Adipose tissue (tissue), 3 donors: ENCODE measurements around the gene TMX4. TPM values are rescaled to one million over a fixed set of nuclear protein-coding genes. Genes with fewer than 3 reads are reported as not detected.
"Not testable (repeated sequence)": the region's sequence is repeated elsewhere in the genome, so short reads cannot be mapped to it uniquely, and the experiment has no call there.

ENCODE experiments used
- H3K27ac ChIP-seq: one replicate; pipeline ENCODE4 v1.5.1; 2013; ENCODE audit warnings: low read depth, low read length
- WGBS, 3 donors: extraction: QIAGEN DNeasy Blood & Tissue Kit; methylation state at CpG; one replicate each; pipeline ENCODE4 v1.1.7; 2013; 5-methylcytosine and 5-hydroxymethylcytosine counted together
- polyA plus RNA-seq, 3 donors: library from polyadenylated mRNA; stranded (reverse); fragments of 200-250 nt; gene quantifications; one replicate each; pipeline ENCODE4 v1.2.3, GENCODE V29; 2013
- donor health status: healthy with polysubstance abuse.
- donor health status: Bipolar disorder and iron deficiency.
- donor health status: healthy.

TMX4 gene
- polyA plus RNA-seq, 3 donors: 7.2 to 22.2 (median 12.4) TPM

DNA sequence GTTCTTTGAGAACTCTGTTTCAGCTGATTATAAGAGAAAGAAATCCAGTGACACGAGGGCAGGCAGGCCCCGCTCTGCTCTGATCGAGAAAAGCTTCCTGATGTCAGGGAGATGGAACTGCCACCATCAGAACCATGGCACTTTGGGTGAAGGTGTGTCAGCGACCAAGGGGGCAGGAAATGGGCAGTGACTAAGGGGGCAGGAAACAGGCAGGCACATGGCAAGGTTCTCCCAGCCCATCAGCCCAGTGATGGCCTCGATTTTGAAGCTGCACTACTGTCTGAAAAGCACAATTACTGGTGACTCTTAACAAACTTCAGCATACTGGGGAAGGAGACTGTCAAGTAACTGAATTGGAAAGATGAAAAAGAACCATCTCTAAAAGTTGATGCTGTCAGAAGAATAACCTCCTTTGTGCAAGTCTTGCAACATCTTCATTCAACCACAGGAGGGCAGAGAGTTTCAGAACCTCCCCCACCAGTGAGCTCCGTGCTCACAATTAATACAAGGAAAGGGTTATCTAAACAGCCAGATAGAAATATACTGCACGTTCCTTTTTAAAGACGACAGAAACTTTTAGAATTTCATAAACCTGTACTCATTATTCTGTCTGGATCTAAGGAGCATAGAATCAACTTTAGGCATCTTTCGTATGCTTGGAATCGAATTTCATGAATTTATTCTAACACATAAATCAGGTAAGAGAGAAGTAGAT lies 39.1 kb downstream of the TMX4 start:
- no peak overlapping the region for H3K27ac ChIP-seq
- WGBS, 3 donors: 61 to 67% (median 62%) methylated on average over 10 of the region's 10 CpGs

DNA sequence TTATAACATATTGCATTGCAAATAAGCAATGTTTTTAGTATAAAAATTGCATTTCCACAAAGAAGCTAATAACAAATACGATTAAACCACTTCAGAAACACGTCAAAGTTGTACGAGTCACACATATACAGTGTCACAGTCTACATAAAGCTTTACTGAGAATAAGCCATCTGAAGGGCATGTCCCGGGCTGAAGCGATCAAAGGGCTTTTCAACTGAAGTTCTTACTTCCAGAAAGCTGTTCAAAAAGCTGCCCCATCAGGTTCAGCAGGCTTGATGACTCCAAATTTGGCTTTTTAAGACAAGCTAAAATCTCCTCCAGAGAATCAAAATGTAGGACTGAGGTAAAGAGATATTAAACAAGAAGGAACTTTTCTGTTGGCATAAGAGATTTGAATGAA lies 41.9 kb downstream of the TMX4 start:
- H3K27ac ChIP-seq: no peak overlapping the region

DNA sequence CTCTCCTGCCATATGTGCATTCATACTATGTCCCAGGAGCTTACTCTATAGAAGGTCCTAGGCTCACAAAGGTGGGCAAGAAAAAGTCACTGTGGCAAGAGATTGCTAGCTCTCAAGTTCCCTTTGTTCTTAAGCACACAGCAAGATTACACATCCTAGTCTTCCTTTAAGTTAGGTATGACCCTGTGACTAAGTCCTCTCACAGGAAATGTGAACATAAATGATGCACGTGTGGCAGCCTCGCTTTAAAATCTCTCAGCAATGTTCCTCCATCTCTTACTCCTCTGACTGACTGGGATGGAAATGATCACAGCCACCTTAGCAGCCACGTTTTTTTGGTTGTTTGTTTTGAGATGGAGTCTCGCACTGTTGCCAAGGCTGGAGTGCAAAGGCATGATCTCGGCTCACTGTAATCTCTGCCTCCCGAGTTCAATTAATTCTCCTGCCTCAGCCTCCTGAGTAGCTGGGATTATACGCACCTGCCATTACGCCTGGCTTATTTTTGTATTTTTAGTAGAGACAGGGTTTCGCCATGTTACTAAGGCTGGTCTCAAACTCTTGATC lies 43.6 kb downstream of the TMX4 start:
- 76 to 82% (median 77%) methylated on average over 9 of the region's 9 CpGs for WGBS, 3 donors
- H3K27ac ChIP-seq: no peak overlapping the region

More for the DNA sequence above, 41.9 kb downstream of the TMX4 start:
- 93 to 95% (median 94%) methylated on average over 5 of the region's 5 CpGs for WGBS, 3 donors

DNA sequence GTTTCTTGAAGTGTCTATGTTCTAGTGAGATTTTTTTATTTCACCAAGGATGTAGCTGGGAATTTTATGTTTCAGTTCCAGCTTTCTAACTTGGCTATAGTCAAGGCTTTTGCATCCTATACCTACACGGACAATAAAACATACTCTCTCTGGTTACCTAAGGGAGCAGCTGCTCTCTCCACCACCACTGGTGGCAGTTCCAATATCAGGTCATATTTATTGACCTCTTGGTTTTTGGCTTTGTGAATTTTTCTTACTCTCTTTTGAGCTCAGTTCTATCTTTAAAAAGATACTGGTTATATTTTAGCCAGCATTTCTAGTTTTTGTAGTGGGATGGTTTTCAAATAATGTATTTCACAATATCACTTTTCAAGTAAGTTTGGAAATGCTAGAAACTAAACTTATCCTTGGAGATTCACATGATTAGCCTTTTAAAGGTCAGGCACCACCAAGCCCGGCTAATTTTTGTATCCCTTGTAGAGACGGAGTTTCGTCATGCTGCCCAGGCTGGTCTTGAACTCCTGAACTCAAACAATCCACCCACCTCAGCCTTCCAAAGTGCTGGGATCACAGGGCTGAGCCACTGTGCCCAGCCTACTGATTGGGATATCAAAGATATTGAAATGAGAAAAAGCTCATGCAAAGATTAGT lies 44.7 kb downstream of the TMX4 start:
- H3K27ac ChIP-seq: no peak overlapping the region
- WGBS, 3 donors: 76 to 87% (median 80%) methylated on average over 4 of the region's 4 CpGs

DNA sequence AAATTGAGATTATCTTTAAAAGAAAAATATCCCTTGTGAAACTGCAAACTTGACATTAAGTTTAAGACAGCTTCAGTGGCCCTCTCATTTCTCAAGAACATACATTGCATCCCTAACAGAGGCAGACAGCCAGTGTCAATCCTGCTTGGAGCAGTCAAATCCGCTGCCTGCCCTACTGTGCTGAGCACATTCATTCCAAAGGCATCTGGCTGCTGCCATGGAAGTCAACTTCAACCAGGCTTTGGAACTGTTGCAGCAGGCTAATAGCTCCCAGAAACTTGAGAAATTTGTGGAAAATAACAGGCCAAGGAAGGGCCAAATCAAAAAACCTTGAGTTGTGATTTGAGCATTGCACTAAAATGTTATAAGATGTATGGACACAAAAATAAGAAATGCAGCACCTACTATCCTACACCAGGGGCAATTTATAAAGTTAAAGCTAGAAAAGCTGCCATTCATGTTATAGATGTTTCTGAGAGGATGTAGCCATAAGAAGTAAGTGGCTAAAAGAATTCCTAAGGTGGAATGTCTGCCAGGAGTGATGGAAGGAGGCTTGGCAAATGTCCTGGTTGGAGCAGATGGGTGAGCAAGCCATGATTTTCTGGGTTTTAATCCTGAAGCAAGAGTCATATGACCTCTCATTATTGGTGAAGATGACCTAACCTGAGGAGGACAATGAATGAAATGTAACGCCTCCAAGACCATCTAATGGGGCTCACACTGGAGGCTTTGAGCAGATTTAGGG lies 47.9 kb downstream of the TMX4 start:
- H3K27ac ChIP-seq: no peak overlapping the region
- 81 to 93% (median 89%) methylated on average over 2 of the region's 2 CpGs for WGBS, 3 donors

DNA sequence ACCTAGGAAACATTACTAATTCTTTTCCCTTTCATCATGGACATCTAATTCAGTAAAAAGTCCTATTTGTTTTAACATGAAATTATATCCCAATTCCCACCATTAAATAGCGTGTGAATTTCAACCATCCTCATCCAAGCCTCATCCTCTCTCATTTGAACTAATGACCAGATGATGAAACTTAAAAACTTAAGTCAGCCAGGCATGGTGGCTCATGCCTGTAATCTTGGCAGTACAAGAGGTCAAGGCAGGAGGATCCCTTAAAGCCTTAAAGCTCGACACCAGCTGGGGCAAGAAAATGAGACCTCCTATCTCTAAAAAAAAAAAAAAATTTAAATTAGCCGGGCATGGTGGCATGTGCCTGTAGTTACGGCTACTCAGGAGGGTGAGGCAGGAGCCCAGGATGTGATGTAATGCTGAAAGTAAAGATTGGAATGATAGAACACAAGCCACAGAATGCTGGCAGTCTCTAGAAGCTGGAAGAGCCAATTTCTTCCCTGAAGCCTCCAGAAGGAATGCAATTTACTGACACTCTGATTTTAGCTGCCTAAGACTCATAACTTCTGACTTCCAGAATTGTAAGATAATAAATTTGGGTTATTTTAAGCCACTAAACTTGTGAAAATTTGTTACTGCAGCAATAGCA lies 52.2 kb downstream of the TMX4 start:
- H3K27ac ChIP-seq: no peak overlapping the region
- WGBS, 3 donors: 52 to 78% (median 66%) methylated on average over 4 of the region's 4 CpGs

DNA sequence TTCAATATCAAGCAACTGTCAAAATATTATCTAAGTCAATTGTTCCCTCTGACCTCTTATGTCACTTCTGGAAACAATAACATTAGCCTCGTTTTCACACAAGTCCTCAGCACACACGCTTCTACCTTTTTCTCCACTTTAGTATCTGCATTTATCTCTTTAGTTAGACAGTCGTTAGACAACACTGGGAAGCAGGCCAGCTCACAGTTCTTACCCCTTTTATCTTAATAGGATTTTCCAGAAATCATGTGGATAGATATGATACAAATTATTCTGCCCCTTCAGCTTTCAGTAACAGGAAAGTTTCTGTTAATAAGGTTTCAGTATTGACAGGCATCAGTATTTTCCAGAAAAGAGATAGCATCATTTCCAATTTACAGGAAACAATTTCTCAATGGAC lies 53.4 kb downstream of the TMX4 start:
- no peak overlapping the region for H3K27ac ChIP-seq
- WGBS, 3 donors: 21 to 51% (median 48%) methylated on average over 3 of the region's 3 CpGs

DNA sequence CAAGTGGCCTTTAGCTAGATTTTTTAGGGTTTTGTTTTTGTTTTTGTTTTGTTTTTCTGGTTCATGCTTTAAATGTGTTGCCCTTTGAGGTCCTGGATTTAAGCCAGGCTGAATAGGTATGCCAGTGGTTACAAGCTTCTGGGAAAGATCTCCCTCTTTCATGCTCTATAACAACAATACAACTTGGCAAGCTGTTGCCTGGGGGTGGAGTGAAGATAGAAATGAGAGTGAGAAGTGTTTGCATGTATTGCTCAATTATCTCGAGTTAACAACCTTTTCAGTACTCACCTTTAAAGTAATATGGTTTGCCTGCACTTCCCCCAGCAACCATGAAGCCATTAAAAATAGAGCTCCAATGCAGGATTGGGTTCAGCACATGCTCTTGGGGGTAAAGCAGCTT lies 60.1 kb downstream of the TMX4 start:
- 26 to 54% (median 36%) methylated on average over 1 of the region's 1 CpG for WGBS, 3 donors

DNA sequence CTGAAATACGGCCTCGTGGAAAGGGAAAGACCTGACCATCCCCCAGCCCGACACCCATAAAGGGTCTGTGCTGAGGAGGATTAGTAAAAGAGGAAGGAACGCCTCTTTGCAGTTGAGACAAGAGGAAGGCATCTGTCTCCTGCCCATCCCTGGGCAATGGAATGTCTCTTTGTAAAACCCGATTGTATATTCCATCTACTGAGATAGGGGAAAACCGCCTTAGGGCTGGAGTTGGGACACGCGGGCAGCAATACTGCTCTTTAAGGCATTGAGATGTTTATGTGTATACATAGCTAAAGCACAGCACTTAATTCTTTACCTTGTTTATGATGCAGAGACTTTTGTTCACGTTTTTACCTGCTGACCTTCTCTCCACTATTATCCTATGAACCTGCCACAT lies 63.0 kb downstream of the TMX4 start:
- WGBS, 3 donors: 78 to 81% (median 80%) methylated on average over 9 of the region's 9 CpGs
- H3K27ac ChIP-seq: not testable (repeated sequence)

More for the DNA sequence above, 60.1 kb downstream of the TMX4 start:
- H3K27ac ChIP-seq: no peak overlapping the region

DNA sequence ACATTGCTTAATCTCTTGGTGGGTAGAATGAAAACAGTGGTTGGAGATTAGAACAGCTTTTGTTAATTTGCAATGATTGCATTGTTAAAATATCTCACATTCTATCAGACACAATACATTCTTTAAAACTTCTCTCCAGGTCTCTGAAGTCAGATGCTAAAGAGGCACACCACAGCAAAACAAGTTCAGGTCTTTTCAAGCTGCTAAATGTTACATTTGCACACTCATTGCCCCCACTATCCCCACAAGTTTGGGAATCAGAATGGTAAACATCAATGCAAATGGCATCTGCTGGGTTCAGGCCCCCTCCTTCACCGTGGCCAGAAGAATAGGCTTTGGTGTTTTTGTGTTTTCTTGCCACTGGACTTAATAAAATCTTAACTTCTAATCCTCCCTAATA lies 69.2 kb downstream of the TMX4 start:
- WGBS, 3 donors: 64 to 88% (median 81%) methylated on average over 1 of the region's 1 CpG
- no peak overlapping the region for H3K27ac ChIP-seq

DNA sequence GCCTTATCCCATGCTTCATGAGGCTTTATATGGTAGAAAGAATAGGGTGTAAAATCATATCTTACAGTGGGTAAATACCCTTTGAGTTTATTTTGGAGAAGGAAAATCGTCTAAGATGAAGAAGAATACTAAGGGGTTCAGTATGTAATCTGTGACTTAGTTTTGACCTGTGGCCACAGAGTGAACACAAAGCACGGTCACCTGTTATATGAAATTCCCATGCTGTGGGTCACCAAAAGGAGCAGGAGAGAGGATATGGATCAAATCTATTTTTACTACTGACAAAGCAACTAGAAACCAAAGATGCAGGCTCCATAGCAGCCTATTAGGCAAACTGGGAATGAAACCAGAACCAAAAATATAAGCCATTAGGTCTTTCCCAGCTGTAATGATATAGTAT lies 75.7 kb downstream of the TMX4 start:
- WGBS, 3 donors: 30 to 39% (median 37%) methylated on average over 2 of the region's 2 CpGs

DNA sequence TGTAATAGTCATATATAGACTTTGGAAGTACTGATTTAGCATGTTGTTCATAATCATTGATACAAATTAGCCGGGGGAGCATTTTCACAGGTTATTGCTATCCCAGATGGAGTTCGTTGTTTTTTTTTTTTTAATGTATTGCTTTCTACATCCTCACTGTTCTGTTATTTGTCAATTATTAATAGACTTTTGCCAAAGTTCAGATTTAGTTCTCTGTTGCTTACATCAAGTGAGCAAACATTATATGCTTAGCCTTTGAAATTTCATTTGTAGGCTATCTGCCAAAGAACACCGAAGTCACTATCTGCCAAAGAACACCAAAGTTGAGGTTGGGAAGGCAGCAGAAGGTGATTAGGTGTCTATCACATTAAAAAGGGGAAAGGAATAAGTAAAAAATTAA lies 79.2 kb downstream of the TMX4 start, which contains the start of gene HAO1:
Gene HAO1, minus strand, starts transcription at position 118 of the 400 bp plus-strand sequence. Its CDS starts 36 bp downstream, at position 82.
- WGBS, 3 donors: 42 to 90% (median 85%) methylated on average over 3 of the region's 3 CpGs
- H3K27ac ChIP-seq: no peak within 1 kb of the TSS

More for the DNA sequence above, 75.7 kb downstream of the TMX4 start:
- H3K27ac ChIP-seq: no peak overlapping the region

DNA sequence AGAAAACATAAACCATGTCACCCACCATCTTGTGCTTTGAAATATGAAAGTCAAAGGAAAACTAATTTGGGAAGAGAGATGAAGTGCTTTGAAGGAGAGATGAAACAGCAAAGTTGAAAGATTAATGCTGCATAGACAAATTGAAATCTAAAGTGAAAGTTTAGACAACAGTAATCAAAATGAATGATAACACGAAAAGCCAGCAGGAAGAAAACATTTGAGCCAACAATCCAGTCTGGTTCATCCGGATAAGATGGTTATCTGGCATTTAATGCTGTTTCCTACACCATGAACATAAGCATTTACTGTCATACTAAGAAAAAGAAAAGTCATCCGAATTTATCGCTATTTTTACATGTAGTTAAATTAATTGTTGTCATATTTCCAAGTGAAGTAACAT lies 79.9 kb downstream of the TMX4 start:
- H3K27ac ChIP-seq: no peak overlapping the region
- WGBS, 3 donors: 65 to 68% (median 68%) methylated on average over 4 of the region's 4 CpGs

DNA sequence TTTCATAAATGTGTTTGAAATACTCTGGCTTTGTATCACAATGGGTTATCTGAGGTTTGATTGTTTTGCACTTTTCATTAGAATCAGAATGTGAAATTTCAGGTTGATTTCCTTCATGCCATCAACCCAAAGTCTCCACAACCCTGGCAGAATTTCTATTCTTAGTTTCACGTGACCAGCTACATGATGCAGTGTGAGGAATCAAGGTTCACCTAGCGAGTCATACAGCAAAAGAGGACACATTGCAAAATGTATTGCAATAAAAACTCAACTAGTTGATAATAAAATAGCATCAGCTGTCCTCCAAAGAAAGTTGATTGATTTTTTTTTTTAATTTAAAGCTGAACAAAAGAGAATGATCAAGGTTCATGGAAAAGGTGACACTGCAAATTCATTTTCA lies 81.5 kb downstream of the TMX4 start:
- H3K27ac ChIP-seq: no peak overlapping the region
- WGBS, 3 donors: 83 to 96% (median 91%) methylated on average over 2 of the region's 2 CpGs

DNA sequence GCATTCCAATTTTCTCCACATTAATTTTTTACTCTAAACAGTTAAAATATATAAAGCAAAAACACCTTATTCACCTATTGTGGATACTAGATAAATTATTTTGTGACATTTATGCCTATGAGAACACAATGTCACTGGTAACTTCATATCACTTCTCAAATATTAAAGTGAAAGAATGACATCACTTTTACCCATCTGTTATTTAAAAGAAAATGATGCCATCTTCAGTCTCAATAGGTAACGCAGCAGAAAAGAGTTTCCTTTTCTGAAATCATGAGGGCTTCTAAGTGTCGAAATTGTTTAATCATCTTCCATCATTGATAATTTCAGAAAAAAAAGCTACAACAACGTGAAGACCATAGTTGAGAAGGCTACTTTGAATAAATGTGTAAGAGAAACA lies 82.2 kb downstream of the TMX4 start:
- H3K27ac ChIP-seq: no peak overlapping the region
- 89 to 90% (median 90%) methylated on average over 3 of the region's 3 CpGs for WGBS, 3 donors

DNA sequence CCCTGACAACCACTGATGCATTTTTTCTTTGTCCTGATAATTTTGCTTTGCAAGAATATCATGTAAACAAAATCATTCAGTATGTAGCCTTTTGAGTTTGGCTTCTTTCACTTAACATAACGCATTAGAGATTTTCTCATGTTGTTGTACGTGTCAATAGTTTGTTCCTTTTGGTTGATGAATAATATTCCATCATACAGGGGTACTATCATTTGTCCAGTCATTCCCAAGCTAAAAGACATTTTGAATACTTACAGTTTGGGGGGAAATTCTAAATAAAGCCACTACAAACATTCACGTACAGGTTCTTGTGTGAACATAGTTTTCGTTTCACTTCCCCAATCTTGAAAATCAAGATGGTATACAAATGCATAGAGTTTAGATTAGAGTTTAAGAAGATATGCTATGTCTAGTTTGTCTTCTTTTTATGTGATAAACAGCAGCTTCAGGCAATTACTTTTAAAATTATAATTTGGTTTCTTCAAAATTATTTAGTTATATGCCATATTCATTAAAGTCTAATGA lies 84.5 kb downstream of the TMX4 start:
- H3K27ac ChIP-seq: no peak overlapping the region
- WGBS, 3 donors: 80 to 86% (median 83%) methylated on average over 4 of the region's 4 CpGs

DNA sequence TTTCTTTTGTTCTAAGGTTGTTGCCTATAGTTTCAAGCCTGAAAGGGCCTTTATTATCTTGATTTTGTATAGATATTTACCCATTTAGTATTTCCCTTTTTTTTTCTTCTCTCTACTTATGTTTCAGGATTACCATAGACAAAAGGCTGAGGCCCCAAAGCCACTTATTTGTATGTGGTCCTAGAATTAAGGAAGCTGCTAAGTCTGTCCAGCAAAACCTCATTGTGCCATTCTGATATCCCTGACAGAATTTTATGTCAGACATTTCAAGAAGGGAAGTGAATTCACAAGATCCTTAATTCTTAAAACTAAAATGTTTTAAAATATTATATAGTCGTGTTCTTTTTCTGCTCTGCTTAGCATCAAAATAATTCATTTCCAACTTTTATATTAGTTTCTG lies 86.2 kb downstream of the TMX4 start:
- 60 to 82% (median 79%) methylated on average over 1 of the region's 1 CpG for WGBS, 3 donors
- no peak overlapping the region for H3K27ac ChIP-seq

DNA sequence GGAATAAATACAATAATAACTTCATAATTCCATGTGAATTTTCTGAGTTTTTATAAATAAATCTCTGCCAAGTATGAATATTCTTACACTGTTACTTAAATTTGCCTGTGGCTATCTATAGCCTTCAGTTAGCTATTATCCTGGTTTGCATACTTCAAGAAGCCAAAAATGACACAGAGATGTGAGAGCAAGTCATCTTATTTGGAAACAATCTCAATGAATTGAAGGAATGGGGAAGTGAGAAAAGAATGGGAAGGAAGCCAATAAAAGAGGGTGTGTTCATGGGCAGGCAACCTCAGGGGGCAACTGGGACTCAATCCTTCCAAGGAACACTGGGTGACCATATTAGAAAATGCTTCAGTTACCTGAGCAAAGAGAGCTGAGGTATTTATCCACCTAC lies 89.2 kb downstream of the TMX4 start:
- no peak overlapping the region for H3K27ac ChIP-seq
